Loucy (cell line): ENCODE data around the gene SVOPL.

Source experiments
- H2AFZ ChIP-seq: fragments of 200-600 bp; sonication (generic); 2 replicates; pipeline ENCODE4 v1.6.0; 2016; ENCODE audit warnings: antibody characterized with exemption, mild to moderate bottlenecking, low read length, moderate library complexity
- H3F3A ChIP-seq: fragments of 200-600 bp; 2 replicates; pipeline ENCODE4 v1.6.0; 2016; ENCODE audit warnings: antibody characterized with exemption, low read depth, mild to moderate bottlenecking
- H3K27me3 ChIP-seq: fragments of 200-600 bp; sonication (generic); 2 replicates; pipeline ENCODE4 v1.6.1; 2014; ENCODE audit warnings: low read length, mild to moderate bottlenecking; ENCODE audit not compliant: insufficient read depth, poor library complexity, severe bottlenecking
- H3K36me3 ChIP-seq: fragments of 200-600 bp; sonication (generic); 2 replicates; pipeline ENCODE4 v1.6.1; 2016; ENCODE audit warnings: low read length; ENCODE audit not compliant: insufficient read depth
- H3K4me1 ChIP-seq: fragments of 200-600 bp; sonication (generic); 2 replicates; pipeline ENCODE4 v1.5.1; 2014; ENCODE audit warnings: low read length, mild to moderate bottlenecking; ENCODE audit not compliant: insufficient read depth, poor library complexity, severe bottlenecking
- H3K4me2 ChIP-seq: fragments of 200-600 bp; sonication (generic); 2 replicates; pipeline ENCODE4 v1.6.0; 2014; ENCODE audit warnings: antibody characterized with exemption, low read length, low read depth, mild to moderate bottlenecking; ENCODE audit not compliant: poor library complexity, severe bottlenecking
- H3K4me3 ChIP-seq: fragments of 200-600 bp; sonication (generic); 2 replicates; pipeline ENCODE4 v1.5.1; 2014; ENCODE audit warnings: low read length, mild to moderate bottlenecking, mixed read lengths; ENCODE audit not compliant: poor library complexity, severe bottlenecking
- H3K79me2 ChIP-seq: fragments of 200-600 bp; sonication (generic); 2 replicates; pipeline ENCODE4 v1.6.1; 2014; ENCODE audit warnings: low read length; ENCODE audit not compliant: insufficient read depth
- H3K9ac ChIP-seq: fragments of 200-600 bp; sonication (generic); 2 replicates; pipeline ENCODE4 v1.6.0; 2014; ENCODE audit warnings: mild to moderate bottlenecking, low read depth, low read length, moderate library complexity; ENCODE audit not compliant: poor library complexity, severe bottlenecking
- H3K9me2 ChIP-seq: fragments of 200-600 bp; sonication (generic); replicated peaks from 2 replicates; pipeline ENCODE4 v1.6.1; 2016; ENCODE audit warnings: low read depth, low read length, mixed read lengths
- H3K9me3 ChIP-seq: fragments of 200-600 bp; sonication (generic); 2 replicates; pipeline ENCODE4 v1.6.1; 2014; ENCODE audit warnings: mild to moderate bottlenecking, antibody characterized with exemption, low read length, low read depth; ENCODE audit not compliant: insufficient read depth
- H4K20me1 ChIP-seq: fragments of 200-600 bp; sonication (generic); 2 replicates; pipeline ENCODE4 v1.6.0; 2014; ENCODE audit warnings: antibody characterized with exemption, low read length, mild to moderate bottlenecking; ENCODE audit not compliant: insufficient read depth, poor library complexity, severe bottlenecking
- EZH2phosphoT487 ChIP-seq: fragments of 200-600 bp; IDR thresholded peaks from 2 replicates; pipeline ENCODE4 v1.6.1; 2018; ENCODE audit warnings: antibody characterized with exemption, mild to moderate bottlenecking, moderate library complexity, borderline replicate concordance
- TF ChIP-seq, protein P1 (sequence below): fragments of 200-600 bp; sonication (generic); conservative IDR thresholded peaks from 2 replicates; pipeline ENCODE4 v1.5.1; 2014; ENCODE audit warnings: mild to moderate bottlenecking, antibody characterized with exemption, low read length

Gene SVOPL

DNA sequence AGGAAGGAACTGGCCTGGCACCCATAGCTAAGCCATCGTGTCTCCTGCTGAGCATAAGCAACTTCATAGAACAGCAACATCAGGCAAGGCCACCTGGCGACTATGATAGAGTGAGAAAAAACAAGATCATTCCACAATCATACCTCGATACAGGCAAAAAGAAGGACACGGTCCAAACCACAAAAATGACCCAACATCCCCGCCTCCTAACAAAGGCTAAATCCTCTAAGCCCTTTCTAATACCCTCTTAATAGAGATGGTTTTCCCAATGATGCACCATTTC lies 40.2 kb upstream of the SVOPL start:
- Histone ChIP-seq H3K4me1 (peaks cover 5% of the 10 kb centered on the region), H3K4me2 (no peak overlapping the region), H3K4me3 (no peak overlapping the region), H3F3A (no peaks in the 10 kb centered on the region), H3K27me3 (no peaks in the 10 kb centered on the region), H4K20me1 (no peaks in the 10 kb centered on the region), H3K9me3 (no peaks in the 10 kb centered on the region), H3K9me2 (no peaks in the 10 kb centered on the region), H2AFZ (no peak overlapping the region), H3K36me3 (no peaks in the 10 kb centered on the region), H3K9ac (no peak overlapping the region), H3K79me2 (no peaks in the 10 kb centered on the region)
- TF ChIP-seq, protein P1, sequence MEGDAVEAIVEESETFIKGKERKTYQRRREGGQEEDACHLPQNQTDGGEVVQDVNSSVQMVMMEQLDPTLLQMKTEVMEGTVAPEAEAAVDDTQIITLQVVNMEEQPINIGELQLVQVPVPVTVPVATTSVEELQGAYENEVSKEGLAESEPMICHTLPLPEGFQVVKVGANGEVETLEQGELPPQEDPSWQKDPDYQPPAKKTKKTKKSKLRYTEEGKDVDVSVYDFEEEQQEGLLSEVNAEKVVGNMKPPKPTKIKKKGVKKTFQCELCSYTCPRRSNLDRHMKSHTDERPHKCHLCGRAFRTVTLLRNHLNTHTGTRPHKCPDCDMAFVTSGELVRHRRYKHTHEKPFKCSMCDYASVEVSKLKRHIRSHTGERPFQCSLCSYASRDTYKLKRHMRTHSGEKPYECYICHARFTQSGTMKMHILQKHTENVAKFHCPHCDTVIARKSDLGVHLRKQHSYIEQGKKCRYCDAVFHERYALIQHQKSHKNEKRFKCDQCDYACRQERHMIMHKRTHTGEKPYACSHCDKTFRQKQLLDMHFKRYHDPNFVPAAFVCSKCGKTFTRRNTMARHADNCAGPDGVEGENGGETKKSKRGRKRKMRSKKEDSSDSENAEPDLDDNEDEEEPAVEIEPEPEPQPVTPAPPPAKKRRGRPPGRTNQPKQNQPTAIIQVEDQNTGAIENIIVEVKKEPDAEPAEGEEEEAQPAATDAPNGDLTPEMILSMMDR = no peak
- no peak for TF ChIP-seq EZH2phosphoT487

- Histone ChIP-seq H3K27me3 (no peaks in the 10 kb centered on the region), H3K36me3 (no peaks in the 10 kb centered on the region), H3K9me3 (no peaks in the 10 kb centered on the region), H4K20me1 (no peaks in the 10 kb centered on the region), H3K9ac (no peak overlapping the region), H3K9me2 (no peaks in the 10 kb centered on the region), H3F3A (no peaks in the 10 kb centered on the region), H3K4me2 (no peak overlapping the region), H3K4me3 (no peak overlapping the region), H2AFZ (no peak overlapping the region), H3K4me1 (peaks cover under 1% of the 10 kb centered on the region), H3K79me2 (no peaks in the 10 kb centered on the region)
- no peak for TF ChIP-seq EZH2phosphoT487
- TF ChIP-seq, protein P1 = no peak
Measured at GRCh38 chr7:138739859-138740258, 38.7 kb upstream of the SVOPL start.

- Histone ChIP-seq H3K9ac (peak overlapping the region; percentile 54), H2AFZ (peak overlapping the region; percentile 54), H4K20me1 (no peaks in the 10 kb centered on the region), H3K4me2 (no peak overlapping the region), H3K79me2 (no peaks in the 10 kb centered on the region), H3K4me1 (no peaks in the 10 kb centered on the region), H3K27me3 (no peaks in the 10 kb centered on the region), H3F3A (no peaks in the 10 kb centered on the region), H3K9me3 (no peaks in the 10 kb centered on the region), H3K4me3 (no peak overlapping the region), H3K36me3 (no peaks in the 10 kb centered on the region), H3K9me2 (no peaks in the 10 kb centered on the region)
- TF ChIP-seq, protein P1 = peak; percentile 99
- TF ChIP-seq EZH2phosphoT487 = no peak
Measured at GRCh38 chr7:138738551-138739335, 37.6 kb upstream of the SVOPL start.
